Measurements from ENCODE around the gene VCL.
A peak's percentile ranks its signal among the peaks of the same experiment; 100 is the strongest.

GRCh38 chr10:74026428-74027015 is 28.6 kb downstream of the VCL start:
- TF ChIP-seq CTCF (conservative IDR thresholded peaks at IDR 0.05; ENCODE audit: low read depth, low read length) (peak; percentile 48), EZH2 (IDR thresholded peaks at IDR 0.05; ENCODE audit: borderline replicate concordance, low read depth, low read length, poor library complexity, severe bottlenecking) (no peak)

Measured in A673 (cell line).